ENCODE measurements around the gene MCC.

GRCh38 chr5:113259034-113259433 lies 229.2 kb downstream of the MCC start:
- TF ChIP-seq, protein P1, sequence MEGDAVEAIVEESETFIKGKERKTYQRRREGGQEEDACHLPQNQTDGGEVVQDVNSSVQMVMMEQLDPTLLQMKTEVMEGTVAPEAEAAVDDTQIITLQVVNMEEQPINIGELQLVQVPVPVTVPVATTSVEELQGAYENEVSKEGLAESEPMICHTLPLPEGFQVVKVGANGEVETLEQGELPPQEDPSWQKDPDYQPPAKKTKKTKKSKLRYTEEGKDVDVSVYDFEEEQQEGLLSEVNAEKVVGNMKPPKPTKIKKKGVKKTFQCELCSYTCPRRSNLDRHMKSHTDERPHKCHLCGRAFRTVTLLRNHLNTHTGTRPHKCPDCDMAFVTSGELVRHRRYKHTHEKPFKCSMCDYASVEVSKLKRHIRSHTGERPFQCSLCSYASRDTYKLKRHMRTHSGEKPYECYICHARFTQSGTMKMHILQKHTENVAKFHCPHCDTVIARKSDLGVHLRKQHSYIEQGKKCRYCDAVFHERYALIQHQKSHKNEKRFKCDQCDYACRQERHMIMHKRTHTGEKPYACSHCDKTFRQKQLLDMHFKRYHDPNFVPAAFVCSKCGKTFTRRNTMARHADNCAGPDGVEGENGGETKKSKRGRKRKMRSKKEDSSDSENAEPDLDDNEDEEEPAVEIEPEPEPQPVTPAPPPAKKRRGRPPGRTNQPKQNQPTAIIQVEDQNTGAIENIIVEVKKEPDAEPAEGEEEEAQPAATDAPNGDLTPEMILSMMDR (IDR thresholded peaks at IDR 0.05 in 4 of 5, conservative IDR thresholded peaks at IDR 0.05 in 1 of 5) = no peak
- TF ChIP-seq POLR2A (IDR thresholded peaks at IDR 0.05) = no peak
